ENCODE measurements around the gene MSI2. TPM values are rescaled to one million over a fixed set of nuclear protein-coding genes. Genes with fewer than 3 reads are reported as not detected.

MSI2 gene
- total and polyA plus RNA-seq, 9 of the 15 experiments (the other 6 are each of a cell fraction or from before 2014, with no cell fraction given) = 4.6 to 61.8 (median 42.4) TPM

DNA sequence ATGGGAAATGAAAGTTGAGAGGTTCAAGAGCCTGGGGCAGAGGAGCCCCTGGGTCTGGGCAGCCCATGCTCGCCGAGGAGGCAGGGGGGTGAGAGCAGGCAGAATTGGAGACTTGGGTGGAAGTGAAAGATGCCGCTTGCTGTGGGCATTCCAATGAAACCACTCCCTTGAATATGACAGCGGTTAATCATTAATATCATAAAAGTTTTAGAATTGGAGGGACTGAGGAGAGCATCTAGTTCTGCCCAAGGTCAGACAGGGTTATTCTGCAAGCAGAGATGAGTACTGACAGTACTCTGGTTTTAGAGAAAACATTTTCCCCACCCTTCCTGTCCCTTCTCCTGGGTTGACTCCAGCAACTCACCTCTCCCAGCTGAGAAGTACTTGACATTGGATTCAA is 180.2 kb downstream of the MSI2 start:
- in situ Hi-C loops (cut with MboI) (no loop called here), intact Hi-C loops (cut with micrococcal nuclease) (no loop called here)
- DNase-seq (ENCODE audit: extremely low read depth in 1 of 4, low spot score in 3 of 4) = no peak
- ATAC-seq = no peak
- H3K9ac ChIP-seq (ENCODE audit: insufficient read depth in 1 of 2, low read depth in 2 of 2, low read length in 2 of 2) = no peak overlapping the region
- ChIA-PET CTCF (ENCODE audit: low intra/inter-chr PET ratio) (no interaction called here), POLR2A (no interaction called here)
- WGBS (ENCODE audit: insufficient coverage, low coverage, missing lambda C conversion rate) = 75% methylated on average over 4 of the region's 4 CpGs
- peaks cover 17 to 19% of the 10 kb centered on the region in 2 experiments for H3K4me1 ChIP-seq (replicated peaks in 1 of 2; ENCODE audit: control insufficient read depth in 2 of 2, insufficient read depth in 2 of 2, low read length in 2 of 2)
- H3K27ac ChIP-seq (ENCODE audit: extremely low read depth, low read depth, low read length) = no peak overlapping the region
- no peak overlapping the region for H3K4me2 ChIP-seq (ENCODE audit: insufficient read depth, low read length)
- H4K20me1 ChIP-seq (replicated peaks; ENCODE audit: control insufficient read depth, insufficient read depth, low read length) = peaks cover 9% of the 10 kb centered on the region; the same call in 1 of the 2 replicates
- no peak overlapping the region for H2AFZ ChIP-seq (ENCODE audit: low read depth, low read length)
- no peaks in the 10 kb centered on the region for H3K27me3 ChIP-seq (ENCODE audit: control insufficient read depth in 2 of 2, insufficient read depth in 2 of 2, low read length in 2 of 2)
- FAIRE-seq = no peak
- peaks cover 3% of the 10 kb centered on the region for H3K9me1 ChIP-seq (ENCODE audit: control insufficient read depth, insufficient read depth, low read length)
- no peak overlapping the region for H3K4me3 ChIP-seq
- H3K79me2 ChIP-seq (ENCODE audit: control insufficient read depth, insufficient read depth, low read length) = peaks cover 13% of the 10 kb centered on the region; the same call in 2 of the 3 replicates
- BruUV-seq (replicated peaks) = no TSS peak
- H3K9me3 ChIP-seq (replicated peaks; ENCODE audit: control insufficient read depth, insufficient read depth, low read depth, low read length) = no peaks in the 10 kb centered on the region
- H3K36me3 ChIP-seq (ENCODE audit: control insufficient read depth, insufficient read depth, low read length) = peaks cover 2% of the 10 kb centered on the region; the same call in 1 of the 3 replicates
- TF ChIP-seq ZNF507 (tag; conservative IDR thresholded peaks at IDR 0.05) (no peak), HLTF (IDR thresholded peaks at IDR 0.05) (no peak), CEBPG (CRISPR knock-in tag; IDR thresholded peaks at IDR 0.05) (no peak), CEBPG (tag; conservative IDR thresholded peaks at IDR 0.05 in 1 of 2, IDR thresholded peaks at IDR 0.05 in 1 of 2) (no peak), ZNF41 (CRISPR knock-in tag; conservative IDR thresholded peaks at IDR 0.05) (no peak)

DNA sequence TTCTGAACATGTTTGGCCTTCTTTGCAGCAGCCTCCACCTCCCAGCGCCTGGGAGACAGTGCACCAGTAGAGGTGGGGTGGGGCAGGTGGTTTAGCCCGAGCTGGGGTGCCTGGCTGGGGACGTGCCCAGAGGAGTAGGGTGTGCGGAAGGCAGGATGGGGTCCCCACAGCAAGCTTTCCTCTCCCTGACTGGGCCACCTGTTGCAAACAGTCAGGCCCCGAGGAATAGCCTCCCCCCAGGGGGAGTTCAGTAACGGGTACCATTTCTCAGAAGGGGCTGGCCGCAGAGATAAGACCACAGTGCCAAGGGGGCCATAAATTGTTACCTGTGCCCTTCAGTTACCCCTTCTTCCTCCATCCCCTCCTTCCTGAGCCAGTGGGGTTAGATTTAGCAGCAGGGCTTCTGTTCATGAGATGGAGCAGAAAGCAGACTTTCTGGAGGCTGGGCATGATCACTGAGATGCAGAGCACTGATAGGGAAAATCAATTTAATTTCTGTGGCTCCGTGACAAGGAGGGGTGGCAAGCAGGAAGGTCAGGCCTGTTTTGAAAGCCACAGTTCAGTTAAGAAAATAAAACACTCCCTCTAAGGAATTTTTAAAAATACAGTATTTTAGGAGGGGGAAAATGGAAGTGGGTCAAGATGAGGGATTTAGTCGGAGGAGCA is 181.9 kb downstream of the MSI2 start:
- ATAC-seq (no peak), FAIRE-seq (no peak), DNase-seq (ENCODE audit: extremely low read depth in 1 of 4, low spot score in 3 of 4) (no peak)
- H3K4me2 ChIP-seq (ENCODE audit: insufficient read depth, low read length) = no peak overlapping the region
- no TSS peak for BruUV-seq (replicated peaks)
- no peaks in the 10 kb centered on the region for H3K27me3 ChIP-seq (ENCODE audit: control insufficient read depth in 2 of 2, insufficient read depth in 2 of 2, low read length in 2 of 2)
- peaks cover 15% of the 10 kb centered on the region; the same call in 2 of the 3 replicates for H3K79me2 ChIP-seq (ENCODE audit: control insufficient read depth, insufficient read depth, low read length)
- WGBS (ENCODE audit: insufficient coverage, low coverage, missing lambda C conversion rate) = 70% methylated on average over 9 of the region's 9 CpGs
- H3K4me1 ChIP-seq (replicated peaks in 1 of 2; ENCODE audit: control insufficient read depth in 2 of 2, insufficient read depth in 2 of 2, low read length in 2 of 2) = peaks cover 15 to 19% of the 10 kb centered on the region in 2 experiments
- in situ Hi-C loops (cut with MboI) (no loop called here), intact Hi-C loops (cut with micrococcal nuclease) (no loop called here)
- H3K36me3 ChIP-seq (ENCODE audit: control insufficient read depth, insufficient read depth, low read length) = peaks cover 2% of the 10 kb centered on the region; the same call in 1 of the 3 replicates
- H4K20me1 ChIP-seq (replicated peaks; ENCODE audit: control insufficient read depth, insufficient read depth, low read length) = peaks cover 9% of the 10 kb centered on the region; the same call in 1 of the 2 replicates
- ChIA-PET CTCF (ENCODE audit: low intra/inter-chr PET ratio) (interaction anchor here (0.7 kb wide), 1 partner anchor 195 kb away, joined by 4 read pairs; no protein-coding TSS in a partner anchor), POLR2A (no interaction called here)
- H3K27ac ChIP-seq (ENCODE audit: extremely low read depth, low read depth, low read length) = no peak overlapping the region
- 0 out of 4 replicates have a peak overlapping the region, but pooled peaks of 1 of the 2 experiments have one; percentile 38 for H3K9ac ChIP-seq (ENCODE audit: insufficient read depth in 1 of 2, low read depth in 2 of 2, low read length in 2 of 2)
- no peak overlapping the region for H2AFZ ChIP-seq (ENCODE audit: low read depth, low read length)
- H3K4me3 ChIP-seq = no peak overlapping the region
- H3K9me1 ChIP-seq (ENCODE audit: control insufficient read depth, insufficient read depth, low read length) = peaks cover 3% of the 10 kb centered on the region
- no peaks in the 10 kb centered on the region for H3K9me3 ChIP-seq (replicated peaks; ENCODE audit: control insufficient read depth, insufficient read depth, low read depth, low read length)
- TF ChIP-seq SETDB1 (IDR thresholded peaks at IDR 0.05; ENCODE audit: low read length) (no peak), EZH2 (IDR thresholded peaks at IDR 0.05; ENCODE audit: borderline replicate concordance, low read depth, low read length) (no peak), SAFB2 (IDR thresholded peaks at IDR 0.05; ENCODE audit: borderline replicate concordance, low read depth, low read length, severe bottlenecking) (no peak), NFRKB (IDR thresholded peaks at IDR 0.05; ENCODE audit: low read depth) (no peak), ZNF764 (CRISPR knock-in tag; IDR thresholded peaks at IDR 0.05; ENCODE audit: low read depth) (no peak), HIVEP1 (CRISPR knock-in tag; IDR thresholded peaks at IDR 0.05) (no peak), CBX5 (IDR thresholded peaks at IDR 0.05; ENCODE audit: borderline replicate concordance, low read depth) (no peak), NFE2 (IDR thresholded peaks at IDR 0.05; ENCODE audit: low read depth) (no peak), VEZF1 (CRISPR knock-in tag; IDR thresholded peaks at IDR 0.05) (no peak), EP400 (IDR thresholded peaks at IDR 0.05) (no peak), ZNF551 (CRISPR knock-in tag; IDR thresholded peaks at IDR 0.05) (no peak), EP300 (IDR thresholded peaks at IDR 0.05; ENCODE audit: low read length) (no peak)

Measured in K562 (cell line).